WTC11 (cell line): ENCODE measurements around the gene TM9SF4.

ENCODE experiments used
- FOXK1 ChIP-seq: sonication (generic); formaldehyde crosslinking; IDR thresholded peaks from 2 replicates; pipeline ENCODE4 v1.8.0; 2022; ENCODE audit warnings: mild to moderate bottlenecking, moderate library complexity, missing genetic modification reagents
- FOXP1 ChIP-seq: sonication (generic); formaldehyde crosslinking; IDR thresholded peaks from 2 replicates; pipeline ENCODE4 v1.8.0; 2022; ENCODE audit warnings: missing genetic modification reagents, mild to moderate bottlenecking, moderate library complexity, borderline replicate concordance
- JUN ChIP-seq: sonication (generic); formaldehyde crosslinking; IDR thresholded peaks from 2 replicates; pipeline ENCODE4 v1.8.0; 2023; ENCODE audit warnings: mild to moderate bottlenecking, missing genetic modification reagents
- NFATC4 ChIP-seq: fragments of 250-450 bp; sonication (Bioruptor Pico); IDR thresholded peaks from 2 replicates; pipeline ENCODE4 v1.9.0; 2021; ENCODE audit warnings: mild to moderate bottlenecking
- SP1 ChIP-seq: sonication (generic); formaldehyde crosslinking; conservative IDR thresholded peaks from 2 replicates; pipeline ENCODE4 v1.8.1; 2022; ENCODE audit warnings: missing genetic modification reagents
- TEAD4 ChIP-seq: sonication (generic); formaldehyde crosslinking; IDR thresholded peaks from 2 replicates; pipeline ENCODE4 v1.8.0; 2022; ENCODE audit warnings: mild to moderate bottlenecking, missing genetic modification reagents
- ZNF396 ChIP-seq: fragments of 250-450 bp; sonication (Bioruptor Pico); IDR thresholded peaks from 2 replicates; pipeline ENCODE4 v1.8.0; 2021; ENCODE audit warnings: mild to moderate bottlenecking, moderate library complexity, borderline replicate concordance
- ZNF416 ChIP-seq: fragments of 250-450 bp; sonication (Bioruptor Pico); IDR thresholded peaks from 2 replicates; pipeline ENCODE4 v1.9.0; 2021; ENCODE audit warnings: mild to moderate bottlenecking, inconsistent platforms
- TF ChIP-seq, protein P1 (sequence below): fragments of 200-600 bp; IDR thresholded peaks from 2 replicates; pipeline ENCODE4 v1.8.0; 2022; ENCODE audit warnings: antibody characterized with exemption
- TF ChIP-seq, protein P2 (sequence below): sonication (generic); formaldehyde crosslinking; IDR thresholded peaks from 2 replicates; pipeline ENCODE4 v1.8.0; 2022; ENCODE audit warnings: mild to moderate bottlenecking, missing genetic modification reagents
- TF ChIP-seq, protein P3 (sequence below): sonication (generic); formaldehyde crosslinking; conservative IDR thresholded peaks from 2 replicates; pipeline ENCODE4 v1.8.1; 2023; ENCODE audit warnings: mild to moderate bottlenecking, low read depth, missing genetic modification reagents, moderate library complexity
- TF ChIP-seq, protein P4 (sequence below): sonication (generic); formaldehyde crosslinking; IDR thresholded peaks from 2 replicates; pipeline ENCODE4 v1.8.1; 2023; ENCODE audit warnings: mild to moderate bottlenecking, moderate library complexity, missing genetic modification reagents

DNA sequence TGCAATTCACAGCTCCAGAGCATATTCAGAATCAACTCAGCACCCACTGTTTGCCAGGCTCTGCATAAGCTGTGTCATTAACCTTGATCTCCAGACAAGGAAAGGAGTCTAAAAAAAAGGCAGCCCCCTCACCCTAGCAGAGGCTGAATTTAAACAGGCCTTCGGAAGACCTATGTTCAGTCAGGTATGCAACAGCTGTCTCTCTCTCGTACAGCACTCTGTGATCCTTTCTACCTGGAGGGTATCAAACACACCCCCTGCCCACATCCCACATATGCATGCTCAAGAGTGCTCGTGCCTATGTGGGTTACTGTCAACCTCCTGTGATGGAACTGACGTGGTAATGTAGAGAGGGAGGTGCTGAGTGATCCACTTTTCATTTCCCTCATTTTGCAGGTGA lies 89.5 kb downstream of the TM9SF4 start:
- TF ChIP-seq, protein P1, sequence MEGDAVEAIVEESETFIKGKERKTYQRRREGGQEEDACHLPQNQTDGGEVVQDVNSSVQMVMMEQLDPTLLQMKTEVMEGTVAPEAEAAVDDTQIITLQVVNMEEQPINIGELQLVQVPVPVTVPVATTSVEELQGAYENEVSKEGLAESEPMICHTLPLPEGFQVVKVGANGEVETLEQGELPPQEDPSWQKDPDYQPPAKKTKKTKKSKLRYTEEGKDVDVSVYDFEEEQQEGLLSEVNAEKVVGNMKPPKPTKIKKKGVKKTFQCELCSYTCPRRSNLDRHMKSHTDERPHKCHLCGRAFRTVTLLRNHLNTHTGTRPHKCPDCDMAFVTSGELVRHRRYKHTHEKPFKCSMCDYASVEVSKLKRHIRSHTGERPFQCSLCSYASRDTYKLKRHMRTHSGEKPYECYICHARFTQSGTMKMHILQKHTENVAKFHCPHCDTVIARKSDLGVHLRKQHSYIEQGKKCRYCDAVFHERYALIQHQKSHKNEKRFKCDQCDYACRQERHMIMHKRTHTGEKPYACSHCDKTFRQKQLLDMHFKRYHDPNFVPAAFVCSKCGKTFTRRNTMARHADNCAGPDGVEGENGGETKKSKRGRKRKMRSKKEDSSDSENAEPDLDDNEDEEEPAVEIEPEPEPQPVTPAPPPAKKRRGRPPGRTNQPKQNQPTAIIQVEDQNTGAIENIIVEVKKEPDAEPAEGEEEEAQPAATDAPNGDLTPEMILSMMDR, result no peak
- TF ChIP-seq FOXP1 (CRISPR knock-in tag) (no peak), JUN (no peak), ZNF416 (CRISPR knock-in tag) (no peak), ZNF396 (CRISPR knock-in tag) (no peak), NFATC4 (no peak), SP1 (CRISPR knock-in tag) (no peak), TEAD4 (CRISPR knock-in tag) (no peak), FOXK1 (CRISPR knock-in tag) (no peak)
- TF ChIP-seq, protein P2, sequence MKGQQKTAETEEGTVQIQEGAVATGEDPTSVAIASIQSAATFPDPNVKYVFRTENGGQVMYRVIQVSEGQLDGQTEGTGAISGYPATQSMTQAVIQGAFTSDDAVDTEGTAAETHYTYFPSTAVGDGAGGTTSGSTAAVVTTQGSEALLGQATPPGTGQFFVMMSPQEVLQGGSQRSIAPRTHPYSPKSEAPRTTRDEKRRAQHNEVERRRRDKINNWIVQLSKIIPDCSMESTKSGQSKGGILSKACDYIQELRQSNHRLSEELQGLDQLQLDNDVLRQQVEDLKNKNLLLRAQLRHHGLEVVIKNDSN, result no peak
- TF ChIP-seq, protein P3, sequence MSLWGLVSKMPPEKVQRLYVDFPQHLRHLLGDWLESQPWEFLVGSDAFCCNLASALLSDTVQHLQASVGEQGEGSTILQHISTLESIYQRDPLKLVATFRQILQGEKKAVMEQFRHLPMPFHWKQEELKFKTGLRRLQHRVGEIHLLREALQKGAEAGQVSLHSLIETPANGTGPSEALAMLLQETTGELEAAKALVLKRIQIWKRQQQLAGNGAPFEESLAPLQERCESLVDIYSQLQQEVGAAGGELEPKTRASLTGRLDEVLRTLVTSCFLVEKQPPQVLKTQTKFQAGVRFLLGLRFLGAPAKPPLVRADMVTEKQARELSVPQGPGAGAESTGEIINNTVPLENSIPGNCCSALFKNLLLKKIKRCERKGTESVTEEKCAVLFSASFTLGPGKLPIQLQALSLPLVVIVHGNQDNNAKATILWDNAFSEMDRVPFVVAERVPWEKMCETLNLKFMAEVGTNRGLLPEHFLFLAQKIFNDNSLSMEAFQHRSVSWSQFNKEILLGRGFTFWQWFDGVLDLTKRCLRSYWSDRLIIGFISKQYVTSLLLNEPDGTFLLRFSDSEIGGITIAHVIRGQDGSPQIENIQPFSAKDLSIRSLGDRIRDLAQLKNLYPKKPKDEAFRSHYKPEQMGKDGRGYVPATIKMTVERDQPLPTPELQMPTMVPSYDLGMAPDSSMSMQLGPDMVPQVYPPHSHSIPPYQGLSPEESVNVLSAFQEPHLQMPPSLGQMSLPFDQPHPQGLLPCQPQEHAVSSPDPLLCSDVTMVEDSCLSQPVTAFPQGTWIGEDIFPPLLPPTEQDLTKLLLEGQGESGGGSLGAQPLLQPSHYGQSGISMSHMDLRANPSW (CRISPR knock-in tag), result no peak
- TF ChIP-seq, protein P4, sequence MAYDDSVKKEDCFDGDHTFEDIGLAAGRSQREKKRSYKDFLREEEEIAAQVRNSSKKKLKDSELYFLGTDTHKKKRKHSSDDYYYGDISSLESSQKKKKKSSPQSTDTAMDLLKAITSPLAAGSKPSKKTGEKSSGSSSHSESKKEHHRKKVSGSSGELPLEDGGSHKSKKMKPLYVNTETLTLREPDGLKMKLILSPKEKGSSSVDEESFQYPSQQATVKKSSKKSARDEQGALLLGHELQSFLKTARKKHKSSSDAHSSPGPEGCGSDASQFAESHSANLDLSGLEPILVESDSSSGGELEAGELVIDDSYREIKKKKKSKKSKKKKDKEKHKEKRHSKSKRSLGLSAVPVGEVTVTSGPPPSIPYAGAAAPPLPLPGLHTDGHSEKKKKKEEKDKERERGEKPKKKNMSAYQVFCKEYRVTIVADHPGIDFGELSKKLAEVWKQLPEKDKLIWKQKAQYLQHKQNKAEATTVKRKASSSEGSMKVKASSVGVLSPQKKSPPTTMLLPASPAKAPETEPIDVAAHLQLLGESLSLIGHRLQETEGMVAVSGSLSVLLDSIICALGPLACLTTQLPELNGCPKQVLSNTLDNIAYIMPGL, result no peak
